CD4-positive, CD25-positive, alpha-beta regulatory T cell (primary cell): ENCODE measurements around the gene HDAC9. TPM values are rescaled to one million over a fixed set of nuclear protein-coding genes. Genes with fewer than 3 reads are reported as not detected.

Experiments used
- ATAC-seq, 2 donors: fragments of 150-1000 bp; cut with Tn5 transposase; one replicate each; pipeline ENCODE4 v1.10.0; 2021; ENCODE audit warnings: low read depth in 2 of 2, moderate number of reproducible peaks in 2 of 2, moderate library complexity in 1 of 2
- DNase-seq, 3 donors: peaks; one replicate each; pipeline versions ENCODE4 v3.0.0 to v3.0.0-alpha.2; 2012 to 2022; ENCODE audit warnings: mixed read lengths in 1 of 3
- H3K27ac ChIP-seq: one replicate; pipeline ENCODE4 v1.7.0; 2013; ENCODE audit warnings: mild to moderate bottlenecking, low read length; ENCODE audit not compliant: insufficient read depth, poor library complexity, severe bottlenecking
- H3K27me3 ChIP-seq: one replicate; pipeline ENCODE4 v1.7.0; 2013; ENCODE audit warnings: low read length; ENCODE audit not compliant: control insufficient read depth, insufficient read depth
- H3K36me3 ChIP-seq: one replicate; pipeline ENCODE4 v1.7.0; 2013; ENCODE audit warnings: mild to moderate bottlenecking, low read length, moderate library complexity; ENCODE audit not compliant: control insufficient read depth, insufficient read depth
- H3K4me1 ChIP-seq: 2 replicates; pipeline ENCODE4 v1.7.0; 2013; ENCODE audit warnings: mild to moderate bottlenecking, low read length; ENCODE audit not compliant: insufficient read depth, control insufficient read depth, poor library complexity, severe bottlenecking
- H3K4me3 ChIP-seq: one replicate; pipeline ENCODE4 v1.7.0; 2013; ENCODE audit warnings: low read depth, mild to moderate bottlenecking, low read length, moderate library complexity
- H3K9me3 ChIP-seq, 2 experiments: 1 replicate in 1 of 2; 2 replicates in 1 of 2; pipeline ENCODE4 v1.7.0; 2013; ENCODE audit warnings: low read length in 2 of 2, mild to moderate bottlenecking in 1 of 2, moderate library complexity in 1 of 2; ENCODE audit not compliant: control insufficient read depth in 2 of 2
- H3K27ac Mint-ChIP-seq, 3 donors: one replicate each; pipeline ENCODE4 v1.8.0; 2020 to 2022; ENCODE audit warnings: mild to moderate bottlenecking in 3 of 3, mixed read lengths in 3 of 3, moderate library complexity in 2 of 3
- H3K27me3 Mint-ChIP-seq: one replicate; pipeline ENCODE4 v1.8.0; 2022; ENCODE audit warnings: mild to moderate bottlenecking, mixed read lengths
- H3K36me3 Mint-ChIP-seq: one replicate; pipeline ENCODE4 v1.8.0; 2020; ENCODE audit warnings: mixed read lengths
- H3K4me1 Mint-ChIP-seq, 4 donors: one replicate each; pipeline ENCODE4 v1.8.0; 2020 to 2022; ENCODE audit warnings: mixed read lengths in 4 of 4, mild to moderate bottlenecking in 1 of 4
- H3K4me3 Mint-ChIP-seq, 4 donors: one replicate each; pipeline ENCODE4 v1.8.0; 2020 to 2022; ENCODE audit warnings: mild to moderate bottlenecking in 4 of 4, mixed read lengths in 4 of 4, moderate library complexity in 3 of 4
- H3K9me3 Mint-ChIP-seq, 7 donors: one replicate each; pipeline ENCODE4 v1.8.0; 2020 to 2022; ENCODE audit warnings: mixed read lengths in 7 of 7, mild to moderate bottlenecking in 3 of 7, moderate library complexity in 2 of 7
- polyA plus RNA-seq, 4 donors: library from polyadenylated mRNA; unstranded; fragments of 300-500 nt; fragmentation: Illumina TruSeq; gene quantifications; one replicate each; pipeline ENCODE4 v1.2.3, GENCODE V29; 2021
- total RNA-seq: library from RNA; stranded (reverse); gene quantifications from one replicate; pipeline ENCODE4 v1.2.3, GENCODE V29; 2022

HDAC9 gene
- total and polyA plus RNA-seq, 5 donors from 2014 or later: 4.1 to 23.7 (median 10.4) TPM

DNA sequence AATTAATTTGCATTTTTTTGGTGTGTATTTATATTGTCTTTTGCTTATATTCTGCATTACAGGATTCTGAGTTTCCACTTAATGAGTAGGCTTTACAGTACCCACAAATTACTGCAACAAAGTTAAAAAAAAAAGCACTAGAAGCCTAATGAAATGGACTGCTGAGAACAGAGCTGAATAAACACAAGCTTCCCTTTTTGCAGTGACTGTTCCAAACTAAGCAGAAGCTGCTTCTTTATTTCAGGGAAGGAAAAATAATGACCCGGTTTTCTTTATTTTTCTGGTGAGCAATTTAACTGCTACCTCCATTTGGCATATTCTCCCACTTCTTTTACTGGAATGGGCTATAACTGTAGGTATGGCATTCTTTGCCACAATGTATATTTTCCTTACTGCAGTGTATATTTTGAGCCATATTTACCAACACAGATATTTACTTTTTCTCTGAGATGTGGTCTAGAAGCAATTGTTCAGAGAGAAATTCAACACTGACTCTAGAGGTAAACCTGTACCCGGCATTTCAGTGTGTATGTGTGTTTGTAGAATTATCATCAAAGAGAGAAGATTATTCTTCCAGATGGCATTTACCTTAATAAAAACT lies 56.9 kb downstream of the HDAC9 start:
- Histone ChIP-seq H3K4me1 (no peaks in the 10 kb centered on the region), H3K27ac (no peak overlapping the region), H3K36me3 (no peaks in the 10 kb centered on the region), H3K9me3 (no peaks in the 10 kb centered on the region), H3K4me3 (no peak overlapping the region), H3K27me3 (no peaks in the 10 kb centered on the region)
- ATAC-seq (no peak), DNase-seq (no peak)
- Mint-ChIP-seq H3K27me3 (no peaks in the 10 kb centered on the region), H3K27ac (no peak overlapping the region), H3K9me3 (peaks cover 0 to 8% (median 0%) of the 10 kb centered on the region in 7 donors), H3K4me3 (peak overlapping the region in 1 of 4 donors; percentile 17), H3K36me3 (no peaks in the 10 kb centered on the region), H3K4me1 (peaks cover 0 to 19% (median 0%) of the 10 kb centered on the region in 4 donors)

DNA sequence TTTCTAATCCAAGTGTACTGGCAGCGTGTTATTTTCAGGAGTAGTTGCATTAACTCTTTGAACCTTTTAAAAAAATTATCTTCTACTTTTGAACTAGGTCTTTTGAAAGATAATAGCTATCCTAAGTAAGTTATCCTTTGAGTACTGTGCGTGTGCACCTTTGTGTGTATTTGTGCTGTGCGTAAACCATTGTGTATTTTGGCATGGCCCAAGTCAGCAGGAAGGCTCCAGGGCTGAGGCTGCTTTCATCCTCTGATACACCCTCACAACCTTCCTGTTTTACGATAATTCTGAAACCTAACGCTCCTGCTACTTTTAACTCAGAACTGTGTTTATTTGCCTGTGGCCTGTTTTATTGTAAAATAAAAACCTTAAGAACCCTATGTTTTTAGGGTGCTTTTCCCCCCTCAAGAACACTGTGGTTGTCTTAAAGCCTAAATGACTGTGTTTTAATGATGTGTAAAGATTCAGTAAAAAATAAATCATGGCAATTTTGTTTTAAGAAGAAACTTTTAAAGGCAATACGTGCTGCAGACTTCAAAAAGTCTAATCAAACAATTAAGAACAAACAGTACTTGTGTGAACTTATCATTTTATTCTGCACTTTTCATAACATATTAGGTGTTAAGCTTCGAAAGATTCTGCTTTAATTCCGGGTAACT lies 57.5 kb downstream of the HDAC9 start:
- DNase-seq: no peak
- Histone ChIP-seq H3K9me3 (no peaks in the 10 kb centered on the region), H3K27me3 (no peaks in the 10 kb centered on the region), H3K36me3 (no peaks in the 10 kb centered on the region), H3K4me1 (no peaks in the 10 kb centered on the region), H3K4me3 (no peak overlapping the region), H3K27ac (peak overlapping the region; percentile 34)
- no peak for ATAC-seq
- no peaks in the 10 kb centered on the region for H3K36me3 Mint-ChIP-seq
- H3K27me3 Mint-ChIP-seq: no peaks in the 10 kb centered on the region
- no peak overlapping the region for H3K4me3 Mint-ChIP-seq
- peaks cover 0 to 15% (median 0%) of the 10 kb centered on the region in 4 donors for H3K4me1 Mint-ChIP-seq
- H3K9me3 Mint-ChIP-seq: peaks cover 0 to 7% (median 0%) of the 10 kb centered on the region in 7 donors
- H3K27ac Mint-ChIP-seq: no peak overlapping the region

- Mint-ChIP-seq H3K36me3 (no peaks in the 10 kb centered on the region), H3K9me3 (peaks cover 0 to 5% (median 0%) of the 10 kb centered on the region in 7 donors), H3K4me3 (peak overlapping the region in 1 of 4 donors; percentile 1), H3K4me1 (peaks cover 0 to 14% (median 0%) of the 10 kb centered on the region in 4 donors), H3K27ac (peak overlapping the region in 1 of 3 donors; percentile 10), H3K27me3 (no peaks in the 10 kb centered on the region)
- no peaks in the 10 kb centered on the region for H3K27me3 ChIP-seq
- H3K9me3 ChIP-seq: no peaks in the 10 kb centered on the region
- no peak for DNase-seq
- no peak overlapping the region for H3K27ac ChIP-seq
- no peaks in the 10 kb centered on the region for H3K36me3 ChIP-seq
- no peaks in the 10 kb centered on the region for H3K4me1 ChIP-seq
- H3K4me3 ChIP-seq: no peak overlapping the region
- no peak for ATAC-seq
Measured at GRCh38 chr7:18553605-18554003, 58.1 kb downstream of the HDAC9 start.

DNA sequence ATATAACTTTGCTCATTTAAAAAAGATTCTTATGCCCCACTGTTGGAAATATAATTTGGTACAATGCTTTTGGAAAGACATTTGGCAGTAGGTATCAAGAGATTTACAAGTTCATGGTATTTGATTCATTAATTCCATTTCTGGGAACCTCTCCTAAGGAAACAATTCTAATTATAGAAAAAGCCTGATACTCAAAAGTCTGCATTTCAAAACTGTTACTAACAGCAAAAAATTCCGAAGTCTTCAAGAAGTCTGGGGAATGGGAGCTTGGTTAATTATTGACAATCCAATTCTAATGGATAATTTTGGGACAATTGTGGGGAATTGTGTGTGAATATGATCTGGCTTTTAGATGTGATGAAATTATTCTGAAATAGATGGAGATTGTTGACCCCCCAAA lies 59.6 kb downstream of the HDAC9 start:
- Mint-ChIP-seq H3K4me3 (no peak overlapping the region), H3K36me3 (no peaks in the 10 kb centered on the region), H3K27ac (no peak overlapping the region), H3K27me3 (no peaks in the 10 kb centered on the region), H3K9me3 (peaks cover 0 to 5% (median 0%) of the 10 kb centered on the region in 7 donors), H3K4me1 (peaks cover 0 to 15% (median 0%) of the 10 kb centered on the region in 4 donors)
- no peak overlapping the region for H3K4me3 ChIP-seq
- no peaks in the 10 kb centered on the region for H3K27me3 ChIP-seq
- DNase-seq (no peak), ATAC-seq (no peak)
- no peaks in the 10 kb centered on the region for H3K9me3 ChIP-seq
- H3K27ac ChIP-seq: no peak overlapping the region
- no peaks in the 10 kb centered on the region for H3K36me3 ChIP-seq
- H3K4me1 ChIP-seq: no peaks in the 10 kb centered on the region

DNA sequence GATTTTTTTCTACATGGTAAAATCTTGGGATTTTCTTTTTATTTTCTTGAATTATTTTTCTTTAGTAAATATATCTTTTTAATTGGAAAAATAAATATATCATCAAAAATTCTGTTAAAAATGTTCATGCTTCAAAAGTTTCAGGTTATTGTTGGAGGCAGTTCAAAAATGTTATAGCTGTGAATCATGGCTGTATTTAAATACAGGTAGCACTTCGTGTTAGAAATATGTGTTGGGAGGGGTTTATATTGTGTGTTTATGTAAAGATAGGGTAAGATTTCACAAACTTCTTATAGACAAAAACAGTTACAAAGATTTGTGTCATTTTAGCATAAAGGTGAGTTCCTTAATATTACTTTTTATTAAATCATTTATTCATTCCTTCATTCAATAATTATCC lies 60.4 kb downstream of the HDAC9 start:
- no peaks in the 10 kb centered on the region for H3K9me3 ChIP-seq
- no peak for ATAC-seq
- H3K27ac ChIP-seq: no peak overlapping the region
- H3K4me1 ChIP-seq: no peaks in the 10 kb centered on the region
- no peaks in the 10 kb centered on the region for H3K27me3 ChIP-seq
- Mint-ChIP-seq H3K9me3 (peaks cover 0 to 9% (median 0%) of the 10 kb centered on the region in 7 donors), H3K4me1 (peaks cover 0 to 15% (median 0%) of the 10 kb centered on the region in 4 donors), H3K4me3 (no peak overlapping the region), H3K27me3 (no peaks in the 10 kb centered on the region), H3K27ac (no peak overlapping the region), H3K36me3 (no peaks in the 10 kb centered on the region)
- DNase-seq: no peak
- no peak overlapping the region for H3K4me3 ChIP-seq
- no peaks in the 10 kb centered on the region for H3K36me3 ChIP-seq

GRCh38 chr7:18558503-18558902 lies 63.0 kb downstream of the HDAC9 start:
- Histone ChIP-seq H3K27ac (no peak overlapping the region), H3K36me3 (no peaks in the 10 kb centered on the region), H3K27me3 (no peaks in the 10 kb centered on the region), H3K4me1 (no peaks in the 10 kb centered on the region), H3K4me3 (no peak overlapping the region), H3K9me3 (no peaks in the 10 kb centered on the region)
- no peak for ATAC-seq
- Mint-ChIP-seq H3K27ac (no peak overlapping the region), H3K36me3 (no peaks in the 10 kb centered on the region), H3K4me3 (no peak overlapping the region), H3K9me3 (peaks cover 0 to 9% (median 0%) of the 10 kb centered on the region in 7 donors), H3K27me3 (no peaks in the 10 kb centered on the region), H3K4me1 (peaks cover 0 to 11% (median 0%) of the 10 kb centered on the region in 4 donors)
- DNase-seq: no peak

DNA sequence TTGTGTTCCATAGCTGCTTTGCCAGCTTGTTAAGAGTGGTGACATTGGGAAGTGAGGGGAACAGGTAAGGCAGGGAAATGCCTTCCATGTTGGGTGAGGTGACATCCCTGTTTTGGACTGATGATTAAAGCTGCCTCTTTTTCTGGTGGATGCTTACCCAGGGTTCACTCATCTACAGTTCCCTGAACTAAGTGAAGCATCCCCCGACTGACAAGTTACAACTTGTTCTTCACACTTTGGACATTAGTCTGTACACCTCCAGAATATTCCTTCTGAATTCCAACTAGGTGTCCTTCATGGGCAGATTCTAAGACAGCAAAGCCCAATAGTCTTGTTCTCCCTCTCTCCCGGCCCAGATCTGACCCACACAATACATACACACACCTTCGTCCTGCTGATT lies 63.4 kb downstream of the HDAC9 start:
- Mint-ChIP-seq H3K27ac (no peak overlapping the region), H3K9me3 (peaks cover 0 to 7% (median 0%) of the 10 kb centered on the region in 7 donors), H3K27me3 (no peaks in the 10 kb centered on the region), H3K36me3 (no peaks in the 10 kb centered on the region), H3K4me1 (peaks cover 0 to 8% (median 0%) of the 10 kb centered on the region in 4 donors), H3K4me3 (no peak overlapping the region)
- Histone ChIP-seq H3K4me3 (no peak overlapping the region), H3K4me1 (no peaks in the 10 kb centered on the region), H3K36me3 (no peaks in the 10 kb centered on the region), H3K9me3 (no peaks in the 10 kb centered on the region), H3K27ac (no peak overlapping the region), H3K27me3 (no peaks in the 10 kb centered on the region)
- no peak for ATAC-seq
- no peak for DNase-seq

DNA sequence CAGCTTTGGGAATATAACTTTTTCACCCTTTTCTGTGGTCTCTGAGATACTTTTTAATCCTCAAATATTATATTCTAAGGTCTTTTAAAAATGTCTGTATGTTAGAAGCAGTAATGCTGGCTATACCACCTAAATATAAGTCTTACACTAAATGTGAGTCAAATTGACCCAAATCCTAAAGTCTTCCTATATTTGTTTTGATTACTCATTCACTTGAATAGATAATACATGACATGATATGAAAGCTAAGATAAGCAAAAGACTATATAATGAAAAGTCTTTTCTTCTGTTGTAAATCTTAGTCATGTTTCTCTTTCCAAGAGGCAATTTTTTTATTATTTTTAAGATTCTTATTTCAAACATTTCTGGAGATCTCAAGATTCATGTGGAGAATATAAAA lies 64.2 kb downstream of the HDAC9 start:
- Histone ChIP-seq H3K4me3 (no peak overlapping the region), H3K27me3 (no peaks in the 10 kb centered on the region), H3K36me3 (no peaks in the 10 kb centered on the region), H3K27ac (no peak overlapping the region), H3K4me1 (no peaks in the 10 kb centered on the region), H3K9me3 (no peaks in the 10 kb centered on the region)
- Mint-ChIP-seq H3K4me3 (no peak overlapping the region), H3K36me3 (no peaks in the 10 kb centered on the region), H3K27me3 (no peaks in the 10 kb centered on the region), H3K9me3 (peaks cover 0 to 4% (median 0%) of the 10 kb centered on the region in 7 donors), H3K4me1 (peaks cover 0 to 8% (median 0%) of the 10 kb centered on the region in 4 donors), H3K27ac (no peak overlapping the region)
- DNase-seq: no peak
- no peak for ATAC-seq
